ENCODE data around the gene CNST.

- TF ChIP-seq CTCF (conservative IDR thresholded peaks at IDR 0.05) (no peak), EZH2 (IDR thresholded peaks at IDR 0.05; ENCODE audit: low read depth) (no peak)
Observed at GRCh38 chr1:246677842-246678241, 111.6 kb downstream of the CNST start.

Measured in PC-9 (cell line).